GM12865 (cell line): ENCODE measurements around the gene ADM5.

Experiments used
- DNase-seq: peaks from one replicate; pipeline ENCODE4 v3.0.0; 2010; ENCODE audit warnings: low read depth
- H3K4me3 ChIP-seq: 2 replicates; pipeline ENCODE4 v1.5.1; 2011; ENCODE audit warnings: mild to moderate bottlenecking, low read depth, low read length, control low read depth
- CTCF ChIP-seq: IDR thresholded peaks from 2 replicates; pipeline ENCODE4 v1.5.1; 2011; ENCODE audit warnings: low read length, control low read depth, low read depth, inconsistent platforms; ENCODE audit not compliant: insufficient read depth; ENCODE audit errors: missing control alignments

The ADM5 gene

GRCh38 chr19:49666120-49666444, 23.3 kb upstream of the ADM5 start:
- no peak for TF ChIP-seq CTCF
- H3K4me3 ChIP-seq = peak overlapping the region; percentile 57
- no peak for DNase-seq

GRCh38 chr19:49667473-49667872, 21.9 kb upstream of the ADM5 start:
- no peak overlapping the region for H3K4me3 ChIP-seq
- DNase-seq = no peak
- no peak for TF ChIP-seq CTCF

- TF ChIP-seq CTCF = no peak
- H3K4me3 ChIP-seq = no peak overlapping the region
- no peak for DNase-seq
Measured at GRCh38 chr19:49669516-49669915, 19.9 kb upstream of the ADM5 start.

- peak; percentile 88 for DNase-seq
- H3K4me3 ChIP-seq = no peak overlapping the region
- TF ChIP-seq CTCF = peak; percentile 98
Measured at GRCh38 chr19:49672131-49672919, 17.1 kb upstream of the ADM5 start.

- DNase-seq = peak; percentile 95
- H3K4me3 ChIP-seq = peak overlapping the region; percentile 95
- no peak for TF ChIP-seq CTCF
Measured at GRCh38 chr19:49676136-49676783, 13.1 kb upstream of the ADM5 start.

GRCh38 chr19:49676784-49677230, 12.6 kb upstream of the ADM5 start:
- no peak for TF ChIP-seq CTCF
- H3K4me3 ChIP-seq = peak overlapping the region; percentile 93
- peak; percentile 100 for DNase-seq
